Measurements from ENCODE around the gene PIK3CA.

DNA sequence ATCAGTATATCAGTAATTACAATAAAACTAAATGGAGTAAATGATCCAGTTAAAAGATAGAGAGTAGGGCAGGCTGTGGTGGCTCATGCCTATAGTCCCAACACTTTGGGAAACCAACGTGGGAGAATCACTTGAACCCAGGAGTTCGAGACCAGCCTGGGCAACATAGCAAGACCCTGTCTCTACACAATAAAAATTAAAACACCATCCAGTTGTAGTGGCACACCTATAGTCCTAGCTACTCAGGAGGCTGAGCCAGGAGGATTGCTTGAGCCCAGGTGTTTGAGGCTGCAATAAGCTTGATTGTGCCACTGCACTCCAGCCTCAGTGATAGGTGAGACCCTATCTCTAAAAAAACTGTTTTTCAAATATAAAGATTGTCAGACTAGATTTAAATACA is 108.7 kb downstream of the PIK3CA start:
- TF ChIP-seq TCF12 (IDR thresholded peaks at IDR 0.05; ENCODE audit: low read depth) = no peak
- TF ChIP-seq EP300 (IDR thresholded peaks at IDR 0.05; ENCODE audit: borderline replicate concordance) = no peak
- TF ChIP-seq USF1 (IDR thresholded peaks at IDR 0.05) = no peak
- no peak for TF ChIP-seq CEBPB (IDR thresholded peaks at IDR 0.05)
- TF ChIP-seq REST (IDR thresholded peaks at IDR 0.05; ENCODE audit: low read depth) = no peak
- no peak for TF ChIP-seq YY1 (IDR thresholded peaks at IDR 0.05; ENCODE audit: low read depth)
- no peak for TF ChIP-seq ZBTB7A (IDR thresholded peaks at IDR 0.05; ENCODE audit: low read depth)
- no peak for TF ChIP-seq RAD21 (IDR thresholded peaks at IDR 0.05; ENCODE audit: low read depth)
- TF ChIP-seq TEAD4 (IDR thresholded peaks at IDR 0.05) = no peak
- TF ChIP-seq EGR1 (IDR thresholded peaks at IDR 0.05) = no peak
- TF ChIP-seq, protein P1, sequence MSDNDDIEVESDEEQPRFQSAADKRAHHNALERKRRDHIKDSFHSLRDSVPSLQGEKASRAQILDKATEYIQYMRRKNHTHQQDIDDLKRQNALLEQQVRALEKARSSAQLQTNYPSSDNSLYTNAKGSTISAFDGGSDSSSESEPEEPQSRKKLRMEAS (IDR thresholded peaks at IDR 0.05) = no peak
